Left ventricle myocardium inferior (tissue), 1 donor: Measurements from ENCODE around the gene PERM1. TPM values are rescaled to one million over a fixed set of nuclear protein-coding genes. Genes with fewer than 3 reads are reported as not detected.

Experiments used
- DNase-seq: peaks from one replicate; pipeline ENCODE4 v3.0.0-alpha.2; 2020
- H3K27ac ChIP-seq: fragments of 200-600 bp; replicated peaks from 2 replicates; pipeline ENCODE4 v1.8.0; 2021
- H3K27me3 ChIP-seq: fragments of 200-600 bp; 2 replicates; pipeline ENCODE4 v1.8.0; 2021; ENCODE audit warnings: low read depth
- H3K36me3 ChIP-seq: fragments of 200-600 bp; 2 replicates; pipeline ENCODE4 v1.8.0; 2021
- H3K4me1 ChIP-seq: fragments of 200-600 bp; 2 replicates; pipeline ENCODE4 v1.8.0; 2021
- H3K4me3 ChIP-seq: fragments of 200-600 bp; 2 replicates; pipeline ENCODE4 v1.8.0; 2021; ENCODE audit warnings: mild to moderate bottlenecking, moderate library complexity
- H3K9me3 ChIP-seq: fragments of 200-600 bp; replicated peaks from 2 replicates; pipeline ENCODE4 v1.8.0; 2021
- CTCF ChIP-seq: fragments of 200-600 bp; IDR thresholded peaks from 2 replicates; pipeline ENCODE4 v1.8.0; 2021; ENCODE audit warnings: antibody characterized with exemption, mild to moderate bottlenecking, borderline replicate concordance
- intact Hi-C: fragments of 100-400 bp; cut with micrococcal nuclease; formaldehyde crosslinking; loops from one replicate; pipeline ENCODE4 v1.11.0; 2022
- total RNA-seq: library from RNA; stranded (reverse); fragmentation: NEBNext Ultra II Directional; extraction: Animal tissue kit (Norgen Biotek cat#: 25700); gene quantifications from one replicate; pipeline ENCODE4 v1.2.1, GENCODE V29; 2021
- donor health status: DM: no; HTN: yes; CAD: no; lungs with severe emphysema.

The PERM1 gene
- total RNA-seq, 1 donor from 2014 or later, result 160 TPM

GRCh38 chr1:972726-973458 is 9.0 kb downstream of the PERM1 start:
- Histone ChIP-seq H3K4me3 (no peak overlapping the region), H3K36me3 (no peaks in the 10 kb centered on the region), H3K4me1 (peaks cover 7% of the 10 kb centered on the region), H3K27me3 (peaks cover 84% of the 10 kb centered on the region), H3K9me3 (no peaks in the 10 kb centered on the region), H3K27ac (peak overlapping the region; percentile 76)
- intact Hi-C loops, result no loop called here
- TF ChIP-seq CTCF, result no peak
- no peak for DNase-seq

GRCh38 chr1:971751-972506 is 10.0 kb downstream of the PERM1 start:
- Histone ChIP-seq H3K4me3 (no peak overlapping the region), H3K27ac (no peak overlapping the region), H3K4me1 (peaks cover 13% of the 10 kb centered on the region), H3K9me3 (no peaks in the 10 kb centered on the region), H3K27me3 (peaks cover 92% of the 10 kb centered on the region), H3K36me3 (no peaks in the 10 kb centered on the region)
- no peak for TF ChIP-seq CTCF
- DNase-seq, result no peak
- intact Hi-C loops, result no loop called here

- no peak overlapping the region for H3K27ac ChIP-seq
- H3K4me3 ChIP-seq, result no peak overlapping the region
- peaks cover 89% of the 10 kb centered on the region for H3K27me3 ChIP-seq
- DNase-seq, result no peak
- H3K4me1 ChIP-seq, result peaks cover 17% of the 10 kb centered on the region
- TF ChIP-seq CTCF, result no peak
- intact Hi-C loops, result no loop called here
- no peaks in the 10 kb centered on the region for H3K9me3 ChIP-seq
- H3K36me3 ChIP-seq, result no peaks in the 10 kb centered on the region
Measured at GRCh38 chr1:970973-971730, 10.7 kb downstream of the PERM1 start.

GRCh38 chr1:970242-970972 is 11.5 kb downstream of the PERM1 start:
- Histone ChIP-seq H3K27ac (no peak overlapping the region), H3K4me3 (no peak overlapping the region), H3K27me3 (peaks cover 81% of the 10 kb centered on the region), H3K36me3 (no peaks in the 10 kb centered on the region), H3K9me3 (no peaks in the 10 kb centered on the region), H3K4me1 (peaks cover 18% of the 10 kb centered on the region)
- intact Hi-C loops, result no loop called here
- no peak for DNase-seq
- TF ChIP-seq CTCF, result no peak

GRCh38 chr1:969260-969855 is 12.5 kb downstream of the PERM1 start:
- intact Hi-C loops, result no loop called here
- Histone ChIP-seq H3K9me3 (no peaks in the 10 kb centered on the region), H3K27me3 (peaks cover 71% of the 10 kb centered on the region), H3K27ac (no peak overlapping the region), H3K4me1 (peaks cover 18% of the 10 kb centered on the region), H3K4me3 (no peak overlapping the region), H3K36me3 (no peaks in the 10 kb centered on the region)
- TF ChIP-seq CTCF, result no peak
- DNase-seq, result no peak
